ENCODE data around the gene USP17L10.
"Not testable (repeated sequence)": the region's sequence is repeated elsewhere in the genome, so short reads cannot be mapped to it uniquely, and the experiment has no call there.

USP17L10 gene
- 0 reads per million in 2 experiments for total RNA-seq

GRCh38 chr4:9210357-9210756 is at the start of gene USP17L10:
Gene USP17L10 (plus strand): TSS chr4:9210657. CDS start chr4:9210657, 0 bp downstream.
- DNase-seq (ENCODE audit: low read depth): not testable (repeated sequence)

- peak; percentile 47 for DNase-seq (ENCODE audit: low read depth)
These were observed 44.5 kb upstream of the USP17L10 start for GRCh38 chr4:9165990-9166389.

GRCh38 chr4:9169791-9170459 is 40.5 kb upstream of the USP17L10 start, which contains the start of gene FAM90A26:
Gene FAM90A26 (plus strand): TSS chr4:9170409. CDS start chr4:9173173, 2,764 bp downstream.
- DNase-seq (ENCODE audit: low read depth): not testable (repeated sequence)

GRCh38 chr4:9214701-9215100 is 4.2 kb downstream of the USP17L10 start:
- DNase-seq (ENCODE audit: low read depth): not testable (repeated sequence)

- DNase-seq (ENCODE audit: low read depth): not testable (repeated sequence)
These were observed 4.6 kb downstream of the USP17L10 start, which contains the start of gene USP17L11 for GRCh38 chr4:9215105-9215504. Gene USP17L11 (plus strand): TSS chr4:9215405. CDS start chr4:9215405, 0 bp downstream.

- not testable (repeated sequence) for DNase-seq (ENCODE audit: low read depth)
These were observed 9.4 kb downstream of the USP17L10 start, which contains the start of gene USP17L12 for GRCh38 chr4:9219852-9220251. Gene USP17L12 (plus strand): TSS chr4:9220152. CDS start chr4:9220152, 0 bp downstream.

- DNase-seq (ENCODE audit: low read depth): not testable (repeated sequence)
These were observed 14.1 kb downstream of the USP17L10 start, which contains the start of gene USP17L13 for GRCh38 chr4:9224596-9224995. Gene USP17L13 (plus strand): TSS chr4:9224896. CDS start chr4:9224896, 0 bp downstream.

- DNase-seq (ENCODE audit: low read depth): not testable (repeated sequence)
These were observed 19.8 kb downstream of the USP17L10 start for GRCh38 chr4:9230249-9230648.

- DNase-seq (ENCODE audit: low read depth): not testable (repeated sequence)
These were observed 23.6 kb downstream of the USP17L10 start, which contains the start of gene USP17L15 for GRCh38 chr4:9234085-9234484. Gene USP17L15 (plus strand): TSS chr4:9234385. CDS start chr4:9234385, 0 bp downstream.

GRCh38 chr4:9238461-9238860 is 28.0 kb downstream of the USP17L10 start:
- not testable (repeated sequence) for DNase-seq (ENCODE audit: low read depth)

- not testable (repeated sequence) for DNase-seq (ENCODE audit: low read depth)
These were observed 33.1 kb downstream of the USP17L10 start, which contains the start of gene USP17L17 for GRCh38 chr4:9243579-9243978. Gene USP17L17 (plus strand): TSS chr4:9243879. CDS start chr4:9243879, 0 bp downstream.

- DNase-seq (ENCODE audit: low read depth): not testable (repeated sequence)
These were observed 37.7 kb downstream of the USP17L10 start, which contains the start of gene USP17L18 for GRCh38 chr4:9247953-9248680. Gene USP17L18 (plus strand): TSS chr4:9248630. CDS start chr4:9248630, 0 bp downstream.

- DNase-seq (ENCODE audit: low read depth): not testable (repeated sequence)
These were observed 42.6 kb downstream of the USP17L10 start, which contains the start of gene USP17L19 for GRCh38 chr4:9253078-9253477. Gene USP17L19 (plus strand): TSS chr4:9253378. CDS start chr4:9253378, 0 bp downstream.

- not testable (repeated sequence) for DNase-seq (ENCODE audit: low read depth)
These were observed 47.4 kb downstream of the USP17L10 start, which contains the start of gene USP17L20 for GRCh38 chr4:9257824-9258223. Gene USP17L20 (plus strand): TSS chr4:9258124. CDS start chr4:9258124, 0 bp downstream.
